Natural killer cell (primary cell): ENCODE data around the gene LLGL1. TPM values are rescaled to one million over a fixed set of nuclear protein-coding genes. Genes with fewer than 3 reads are reported as not detected.

Source experiments
- ATAC-seq, 3 donors: fragments of 150-1000 bp in 2 of 3; fragments of 200-7000 bp in 1 of 3; cut with Tn5 transposase; 1 replicate in 1 of 3; 2 replicates in 2 of 3; pipeline ENCODE4 v1.10.0; 2021; ENCODE audit warnings: mild to moderate bottlenecking in 2 of 3, moderate library complexity in 2 of 3
- DNase-seq, 2 donors: peaks; one replicate each; pipeline versions ENCODE4 v3.0.0 to v3.0.0-alpha.2; 2013 to 2021; ENCODE audit warnings: mixed read lengths in 1 of 2
- H3K27ac ChIP-seq: one replicate; pipeline ENCODE4 v1.5.1; 2013; ENCODE audit warnings: mild to moderate bottlenecking, low read length
- H3K27me3 ChIP-seq: one replicate; pipeline ENCODE4 v1.6.1; 2013; ENCODE audit warnings: low read length; ENCODE audit not compliant: control insufficient read depth, insufficient read depth
- H3K36me3 ChIP-seq: one replicate; pipeline ENCODE4 v1.6.1; 2013; ENCODE audit warnings: low read length; ENCODE audit not compliant: control insufficient read depth, insufficient read depth
- H3K4me1 ChIP-seq: one replicate; pipeline ENCODE4 v1.6.1; 2013; ENCODE audit warnings: low read length; ENCODE audit not compliant: control insufficient read depth, insufficient read depth
- H3K4me3 ChIP-seq: one replicate; pipeline ENCODE4 v1.5.1; 2013; ENCODE audit warnings: low read length
- H3K9me3 ChIP-seq: one replicate; pipeline ENCODE4 v1.6.1; 2013; ENCODE audit warnings: low read length; ENCODE audit not compliant: control insufficient read depth, insufficient read depth
- H3K27ac Mint-ChIP-seq, 2 donors: one replicate each; pipeline ENCODE4 v1.8.0; 2022; ENCODE audit warnings: mild to moderate bottlenecking in 2 of 2, mixed read lengths in 2 of 2, moderate library complexity in 1 of 2
- H3K27me3 Mint-ChIP-seq, 2 donors: one replicate each; pipeline ENCODE4 v1.8.0; 2022; ENCODE audit warnings: low read depth in 2 of 2, mixed read lengths in 2 of 2
- H3K36me3 Mint-ChIP-seq: one replicate; pipeline ENCODE4 v1.8.0; 2022; ENCODE audit warnings: mixed read lengths
- H3K4me1 Mint-ChIP-seq, 2 donors: one replicate each; pipeline ENCODE4 v1.8.0; 2022; ENCODE audit warnings: mixed read lengths in 2 of 2
- H3K4me3 Mint-ChIP-seq: one replicate; pipeline ENCODE4 v1.8.0; 2022; ENCODE audit warnings: mild to moderate bottlenecking, moderate library complexity, mixed read lengths
- H3K9me3 Mint-ChIP-seq, 2 donors: one replicate each; pipeline ENCODE4 v1.8.0; 2022; ENCODE audit warnings: mixed read lengths in 2 of 2
- WGBS: methylation state at CpG from one replicate; pipeline ENCODE4 v1.1.7; 2013; ENCODE audit warnings: missing lambda C conversion rate; ENCODE audit not compliant: insufficient coverage; 5-methylcytosine and 5-hydroxymethylcytosine counted together
- intact Hi-C: fragments of 100-400 bp; cut with micrococcal nuclease; formaldehyde crosslinking; loops from one replicate; pipeline ENCODE4 v1.14.2; 2022
- total RNA-seq, 4 donors: library from RNA; stranded (reverse); fragments of 120-200 nt in 1 of 4; gene quantifications; one replicate each; pipeline versions ENCODE4 v1.2.3 to v1.2.4, GENCODE V29; 2013 to 2022
- TF ChIP-seq, protein P1 (sequence below): fragments of 200-600 bp; IDR thresholded peaks from one replicate; pipeline ENCODE4 v1.8.0; 2022; ENCODE audit warnings: antibody characterized with exemption

The LLGL1 gene
- total RNA-seq, 3 donors from 2014 or later (not counting 1 experiment from before 2014, with no cell fraction given) = 19.7 to 26.2 (median 25.8) TPM

GRCh38 chr17:18186627-18186982, 38.8 kb upstream of the LLGL1 start:
- H3K36me3 Mint-ChIP-seq = no peaks in the 10 kb centered on the region

GRCh38 chr17:18187226-18187625, 38.2 kb upstream of the LLGL1 start:
- ATAC-seq (no peak), DNase-seq (no peak)
- no peak overlapping the region for H3K27ac ChIP-seq
- Mint-ChIP-seq H3K4me3 (peak overlapping the region; percentile 96), H3K36me3 (no peaks in the 10 kb centered on the region), H3K9me3 (no peaks in the 10 kb centered on the region), H3K27me3 (no peaks in the 10 kb centered on the region), H3K27ac (peak overlapping the region; percentile 80 to 99), H3K4me1 (peaks cover 66 to 82% of the 10 kb centered on the region in 2 donors)
- no peaks in the 10 kb centered on the region for H3K27me3 ChIP-seq
- no peak overlapping the region for H3K4me3 ChIP-seq
- peaks cover 18% of the 10 kb centered on the region for H3K36me3 ChIP-seq
- WGBS = 62% methylated on average over 2 of the region's 2 CpGs
- intact Hi-C loops = no loop called here
- TF ChIP-seq, protein P1, sequence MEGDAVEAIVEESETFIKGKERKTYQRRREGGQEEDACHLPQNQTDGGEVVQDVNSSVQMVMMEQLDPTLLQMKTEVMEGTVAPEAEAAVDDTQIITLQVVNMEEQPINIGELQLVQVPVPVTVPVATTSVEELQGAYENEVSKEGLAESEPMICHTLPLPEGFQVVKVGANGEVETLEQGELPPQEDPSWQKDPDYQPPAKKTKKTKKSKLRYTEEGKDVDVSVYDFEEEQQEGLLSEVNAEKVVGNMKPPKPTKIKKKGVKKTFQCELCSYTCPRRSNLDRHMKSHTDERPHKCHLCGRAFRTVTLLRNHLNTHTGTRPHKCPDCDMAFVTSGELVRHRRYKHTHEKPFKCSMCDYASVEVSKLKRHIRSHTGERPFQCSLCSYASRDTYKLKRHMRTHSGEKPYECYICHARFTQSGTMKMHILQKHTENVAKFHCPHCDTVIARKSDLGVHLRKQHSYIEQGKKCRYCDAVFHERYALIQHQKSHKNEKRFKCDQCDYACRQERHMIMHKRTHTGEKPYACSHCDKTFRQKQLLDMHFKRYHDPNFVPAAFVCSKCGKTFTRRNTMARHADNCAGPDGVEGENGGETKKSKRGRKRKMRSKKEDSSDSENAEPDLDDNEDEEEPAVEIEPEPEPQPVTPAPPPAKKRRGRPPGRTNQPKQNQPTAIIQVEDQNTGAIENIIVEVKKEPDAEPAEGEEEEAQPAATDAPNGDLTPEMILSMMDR = no peak
- no peaks in the 10 kb centered on the region for H3K9me3 ChIP-seq
- peaks cover 77% of the 10 kb centered on the region for H3K4me1 ChIP-seq

More at GRCh38 chr17:18186627-18186982, 38.8 kb upstream of the LLGL1 start:
- intact Hi-C loops = no loop called here
- Histone ChIP-seq H3K27ac (no peak overlapping the region), H3K36me3 (peaks cover 16% of the 10 kb centered on the region), H3K4me3 (no peak overlapping the region), H3K4me1 (peaks cover 75% of the 10 kb centered on the region), H3K9me3 (no peaks in the 10 kb centered on the region), H3K27me3 (no peaks in the 10 kb centered on the region)
- no peaks in the 10 kb centered on the region for H3K9me3 Mint-ChIP-seq
- TF ChIP-seq, protein P1 = no peak
- H3K27me3 Mint-ChIP-seq = no peaks in the 10 kb centered on the region
- peaks cover 60 to 80% of the 10 kb centered on the region in 2 donors for H3K4me1 Mint-ChIP-seq
- 100% methylated on average over 1 of the region's 1 CpG for WGBS
- no peak for DNase-seq
- ATAC-seq = no peak
- peak overlapping the region; percentile 80 to 99 for H3K27ac Mint-ChIP-seq
- peak overlapping the region; percentile 96 for H3K4me3 Mint-ChIP-seq

DNA sequence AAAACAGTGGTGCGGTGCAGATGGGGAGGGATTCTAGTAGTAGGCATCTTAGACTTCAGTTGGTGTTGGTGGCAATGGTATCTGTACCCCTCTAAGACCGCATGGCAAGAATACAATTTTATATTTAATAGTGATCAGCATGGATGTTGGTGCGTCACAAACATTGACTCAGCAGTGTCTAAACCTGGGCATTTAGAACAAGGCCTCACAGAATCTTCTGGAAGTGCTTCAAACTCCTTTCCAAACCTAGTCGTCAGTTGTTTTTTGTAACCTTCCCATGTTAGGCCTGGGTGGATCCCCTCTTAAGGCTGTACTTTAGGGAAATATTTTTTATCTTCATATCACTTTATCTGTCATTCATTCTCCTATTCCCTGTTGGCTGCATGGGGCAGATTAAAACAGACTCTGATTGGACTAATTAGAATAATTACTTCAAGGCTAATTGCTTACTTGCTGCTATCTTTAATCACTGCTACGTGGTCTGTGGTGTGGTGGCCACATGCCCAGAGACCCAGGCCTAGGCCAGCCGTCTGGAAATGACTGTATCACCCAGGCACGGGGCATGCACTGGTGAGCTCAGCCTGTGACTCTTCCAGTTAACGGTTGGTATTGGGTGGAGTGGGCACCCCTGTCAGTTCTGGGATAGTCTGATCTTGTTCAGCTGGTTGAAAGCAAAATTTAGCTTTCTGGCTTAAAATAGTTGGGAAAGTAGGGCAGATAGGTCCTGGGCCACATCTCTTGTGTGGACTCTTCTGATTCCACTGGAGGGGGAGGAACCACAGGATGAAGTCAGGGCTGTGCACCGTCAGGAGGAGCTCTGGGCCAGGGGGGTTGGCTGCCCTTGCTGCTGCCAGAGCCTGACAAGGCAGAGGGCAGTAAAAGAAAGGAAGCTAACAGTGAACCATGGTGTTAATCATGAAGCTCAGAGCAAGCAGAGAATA, 37.3 kb upstream of the LLGL1 start:
- 50% methylated on average over 8 of the region's 9 CpGs for WGBS
- Histone ChIP-seq H3K27me3 (no peaks in the 10 kb centered on the region), H3K4me1 (peaks cover 70% of the 10 kb centered on the region), H3K4me3 (no peak overlapping the region), H3K27ac (no peak overlapping the region), H3K9me3 (no peaks in the 10 kb centered on the region), H3K36me3 (peaks cover 18% of the 10 kb centered on the region)
- intact Hi-C loops = no loop called here
- H3K27me3 Mint-ChIP-seq = no peaks in the 10 kb centered on the region
- no peak for DNase-seq
- ATAC-seq = no peak
- no peaks in the 10 kb centered on the region for H3K9me3 Mint-ChIP-seq
- H3K4me1 Mint-ChIP-seq = peaks cover 69 to 73% of the 10 kb centered on the region in 2 donors
- TF ChIP-seq, protein P1 = no peak
- no peaks in the 10 kb centered on the region for H3K36me3 Mint-ChIP-seq
- peak overlapping the region; percentile 96 for H3K4me3 Mint-ChIP-seq
- H3K27ac Mint-ChIP-seq = peak overlapping the region; percentile 80 to 99
